Measurements from ENCODE around the gene ACKR2. TPM values are rescaled to one million over a fixed set of nuclear protein-coding genes. Genes with fewer than 3 reads are reported as not detected.

The ACKR2 gene
- total RNA-seq, 1 donor from 2014 or later: 1.5 TPM

DNA sequence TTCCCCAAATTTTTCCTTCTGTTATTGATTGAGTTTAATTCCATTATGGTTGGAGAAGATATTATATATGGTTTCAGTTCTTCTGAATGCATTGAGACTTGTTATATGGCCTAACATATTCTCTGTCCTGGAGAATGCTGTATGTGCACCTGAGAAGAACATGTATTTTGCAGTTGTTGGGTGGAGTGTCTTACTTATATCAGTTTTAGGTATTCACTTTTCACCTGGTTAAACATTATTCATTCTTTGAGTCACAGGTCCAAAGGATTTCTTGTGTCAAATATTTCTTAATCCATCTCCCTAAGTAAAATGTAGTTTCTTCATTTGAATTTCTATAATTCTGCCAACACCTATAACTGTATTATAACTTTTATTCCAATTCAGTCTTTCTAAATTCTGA is 17.8 kb downstream of the ACKR2 start:
- no peak for DNase-seq (ENCODE audit: low spot score)
- intact Hi-C loops (cut with DNase I): no loop called here

DNA sequence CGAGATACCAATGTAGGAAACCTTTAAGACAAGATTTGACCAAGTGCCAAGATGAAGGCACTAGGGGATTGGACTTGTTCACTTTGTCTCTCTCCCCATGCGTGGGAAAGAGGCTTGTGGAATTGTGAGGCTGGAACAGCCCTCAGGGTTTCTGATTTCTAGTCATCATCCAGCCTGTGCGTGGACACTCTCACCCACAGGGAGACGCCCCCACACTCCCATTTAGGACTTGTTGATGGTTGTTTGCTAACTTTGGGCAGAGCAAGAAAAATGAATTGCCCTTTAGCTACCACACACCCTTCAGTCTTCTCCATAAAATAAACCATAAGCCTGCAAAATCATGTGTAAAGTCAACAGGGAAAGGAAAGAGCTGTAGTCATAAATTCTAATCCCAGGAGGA is 18.4 kb downstream of the ACKR2 start:
- intact Hi-C loops (cut with DNase I): no loop called here
- DNase-seq (ENCODE audit: low spot score): no peak

DNA sequence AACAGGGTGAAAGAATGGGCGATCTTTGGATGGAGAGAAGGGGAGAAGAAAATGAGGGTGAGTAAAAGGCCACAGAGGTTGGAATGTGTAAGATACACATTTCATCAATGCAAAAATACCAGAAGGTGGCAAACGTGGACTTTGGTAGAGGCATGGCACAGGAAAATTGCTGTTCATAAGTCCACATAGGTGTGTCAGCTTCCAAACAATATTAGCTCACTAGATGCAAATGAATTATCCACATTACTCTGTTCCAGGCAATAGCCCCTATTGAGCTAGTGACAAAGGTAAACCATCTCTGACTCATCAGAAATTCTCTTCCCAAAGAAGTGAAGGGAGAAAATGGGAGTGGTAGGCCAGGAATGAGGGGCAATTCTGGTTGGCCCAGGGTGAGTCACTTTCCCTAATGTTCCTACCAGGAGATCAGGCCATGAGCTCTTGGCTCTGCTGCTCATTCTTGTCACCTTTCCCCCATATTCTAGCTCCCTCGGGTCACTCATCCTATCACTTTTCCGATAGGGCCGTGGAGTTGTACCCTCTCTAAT is 19.9 kb downstream of the ACKR2 start:
- intact Hi-C loops (cut with DNase I): no loop called here

DNA sequence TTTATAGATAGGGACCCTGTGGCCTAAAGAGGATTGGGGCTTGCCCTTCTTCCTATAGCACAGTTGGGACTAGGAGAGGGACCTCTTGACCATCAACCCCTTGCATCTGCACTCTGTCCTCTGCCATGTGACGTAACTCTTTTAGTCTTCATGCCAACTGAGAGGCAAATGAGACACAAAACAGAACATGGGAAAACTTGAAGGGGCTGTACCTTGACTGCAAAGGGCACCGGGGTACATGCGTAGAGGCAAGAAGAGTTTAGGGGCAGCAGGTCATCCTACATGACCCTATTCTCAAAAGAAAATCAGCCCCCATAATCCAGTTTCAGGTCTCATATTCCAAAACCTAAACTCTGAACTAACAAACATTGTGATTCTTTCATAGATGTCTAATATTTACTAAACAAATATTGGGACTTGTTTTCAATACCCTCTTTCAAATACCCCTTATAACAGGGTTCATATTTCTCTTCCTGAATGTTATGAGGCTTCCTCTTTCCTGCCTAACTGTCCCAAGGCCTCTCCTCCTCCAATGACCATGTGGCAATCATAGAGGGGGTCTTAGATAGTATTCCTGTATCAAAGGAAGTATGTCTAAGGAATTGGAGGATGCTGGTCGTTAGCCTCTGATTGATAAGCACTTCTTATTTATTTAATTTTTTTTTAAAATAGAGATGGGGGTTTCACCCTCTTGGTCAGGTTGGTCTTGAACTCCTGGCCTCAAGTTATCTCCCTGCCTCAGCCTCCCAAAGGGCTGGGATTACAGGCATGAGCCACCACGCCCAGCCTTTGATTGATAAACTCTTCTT is 20.6 kb downstream of the ACKR2 start:
- intact Hi-C loops (cut with DNase I): loop anchor here (2.0 kb wide), 1 partner anchor 51 kb away; no protein-coding TSS in a partner anchor
- no peak for DNase-seq (ENCODE audit: low spot score)

More for the DNA sequence above, 19.9 kb downstream of the ACKR2 start:
- DNase-seq (ENCODE audit: low spot score): no peak

DNA sequence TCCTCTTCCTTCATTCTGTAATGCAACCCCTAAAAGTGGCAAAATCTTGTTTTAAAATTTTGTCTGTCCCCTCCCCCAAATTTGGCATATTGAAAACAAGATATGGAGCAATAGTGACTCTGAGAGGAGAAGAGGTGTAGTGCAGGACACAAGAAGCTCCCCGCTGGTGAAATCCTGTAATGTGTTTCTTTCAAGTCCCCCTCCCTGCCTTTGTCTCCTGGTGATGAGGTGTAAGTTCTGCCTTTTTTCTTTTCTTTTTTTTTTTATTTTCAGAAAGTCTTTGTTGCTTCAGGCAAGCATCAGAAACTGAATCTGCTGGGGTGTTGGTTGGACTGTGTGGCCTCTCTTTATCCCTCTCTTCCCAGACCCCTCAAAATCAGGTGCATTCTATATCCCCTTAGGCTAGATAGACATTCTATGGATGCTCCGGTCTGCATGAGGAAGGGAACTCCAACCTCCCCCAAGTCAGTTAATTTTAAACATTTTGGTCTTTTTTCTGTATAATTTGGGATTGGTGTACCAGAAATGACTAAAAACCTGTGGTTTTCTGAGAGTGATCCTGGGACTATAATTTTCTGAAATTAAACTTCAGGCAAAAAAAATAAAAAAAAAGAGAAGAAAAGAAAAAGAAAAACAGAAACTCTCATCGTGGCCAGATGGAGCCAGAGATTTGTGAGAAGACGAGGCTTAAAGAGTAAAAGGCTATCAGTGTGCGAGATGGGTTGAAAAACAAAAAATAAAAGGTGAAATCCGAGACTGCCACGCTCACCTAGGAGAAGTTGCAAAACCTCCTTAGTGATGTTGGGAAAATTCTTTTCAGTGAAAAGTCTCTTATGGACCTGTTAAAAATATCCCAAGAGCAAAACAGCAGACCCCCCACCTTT is 21.4 kb downstream of the ACKR2 start:
- intact Hi-C loops (cut with DNase I): loop anchor here (2.0 kb wide), 1 partner anchor 50 kb away; no protein-coding TSS in a partner anchor
- no peak for DNase-seq (ENCODE audit: low spot score)

DNA sequence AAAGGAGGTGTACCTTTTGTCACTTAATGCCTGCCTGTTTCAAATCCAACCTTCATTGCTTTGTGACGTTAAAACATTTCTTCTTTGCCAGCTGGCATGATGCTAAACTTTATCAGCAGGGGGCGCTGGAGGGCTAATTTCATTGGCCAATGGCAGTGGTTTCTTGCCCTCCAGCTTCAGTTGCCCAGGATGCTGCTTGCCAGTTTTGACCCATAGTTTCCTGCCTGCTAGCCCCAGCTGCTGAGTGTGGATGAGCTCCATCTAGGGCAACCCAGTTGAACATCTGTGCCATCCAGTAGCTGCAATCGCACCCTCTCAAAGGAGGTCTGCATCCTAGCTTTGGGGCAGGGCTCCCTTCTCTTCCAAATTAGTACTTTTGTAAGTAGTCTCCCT is 22.1 kb downstream of the ACKR2 start:
- intact Hi-C loops (cut with DNase I): loop anchor here (2.0 kb wide), 1 partner anchor 49 kb away; no protein-coding TSS in a partner anchor
- DNase-seq (ENCODE audit: low spot score): peak; percentile 88

DNA sequence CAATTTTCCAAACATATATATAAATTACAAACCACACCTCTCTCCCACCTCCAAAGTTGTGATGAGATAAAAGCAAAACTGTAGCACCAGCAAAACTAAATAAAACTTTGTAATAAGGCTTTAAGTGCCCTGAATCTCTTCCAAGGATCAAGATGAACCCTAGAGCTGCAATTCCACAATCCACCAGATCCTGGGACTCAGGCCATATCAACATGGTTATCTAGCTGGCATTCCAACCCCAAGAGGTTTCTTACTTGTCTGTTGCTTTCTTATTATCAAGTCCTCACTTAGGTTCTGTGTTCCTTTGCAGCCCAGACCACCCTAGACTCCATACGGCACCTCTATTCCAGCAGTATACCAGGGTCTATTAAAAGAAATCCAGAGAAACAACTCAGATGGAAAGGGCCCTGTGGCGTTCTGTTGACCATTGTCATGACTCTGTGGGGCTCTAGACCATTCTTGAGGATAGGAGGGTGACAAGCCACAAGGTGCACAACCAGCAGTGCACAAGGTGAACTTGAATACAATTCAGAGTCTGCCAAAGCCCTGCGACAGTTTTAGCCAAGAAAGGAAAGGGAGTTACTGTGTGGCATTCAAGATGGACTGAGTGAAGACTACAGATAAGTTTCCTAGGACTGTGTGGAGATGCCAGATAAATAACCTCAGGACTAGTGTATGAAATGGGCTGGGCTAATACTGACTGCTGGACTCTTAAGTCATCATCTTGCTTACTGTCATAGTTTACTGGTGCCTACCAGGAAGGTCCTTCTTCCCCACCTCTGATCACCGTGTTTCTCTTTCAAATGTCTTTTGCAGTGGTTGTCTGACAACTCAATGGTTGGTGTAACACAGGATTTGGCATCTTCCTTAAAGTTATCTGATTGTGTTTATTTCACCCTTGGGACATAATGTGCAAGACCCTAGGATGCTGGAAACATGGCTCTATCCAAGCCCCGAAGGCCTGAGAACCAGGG is 27.2 kb downstream of the ACKR2 start:
- intact Hi-C loops (cut with DNase I): loop anchor here (5.0 kb wide), 1 partner anchor 54 kb away; no protein-coding TSS in a partner anchor
- DNase-seq (ENCODE audit: low spot score): no peak

DNA sequence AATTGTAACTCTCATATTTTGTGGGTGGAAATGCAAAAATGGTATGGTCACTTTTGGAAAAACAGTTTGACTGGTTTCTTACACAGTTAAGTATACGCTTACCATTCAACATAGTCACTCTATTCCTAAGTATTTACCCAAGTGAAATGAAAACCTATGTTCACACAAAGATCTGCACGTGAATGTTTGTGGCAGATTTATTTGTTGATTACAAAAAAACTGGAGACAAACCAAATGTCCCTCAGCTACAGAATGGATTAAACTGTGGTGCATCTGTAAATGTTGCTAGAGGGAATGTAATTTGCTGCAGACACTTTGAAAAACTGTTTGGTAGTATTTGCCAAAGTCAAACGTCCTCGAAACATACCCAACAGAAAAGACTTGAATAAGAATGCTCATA is 29.3 kb downstream of the ACKR2 start:
- intact Hi-C loops (cut with DNase I): loop anchor here (2.0 to 5.0 kb wide), 2 partner anchors 42 to 56 kb away; no protein-coding TSS in a partner anchor
- no peak for DNase-seq (ENCODE audit: low spot score)

DNA sequence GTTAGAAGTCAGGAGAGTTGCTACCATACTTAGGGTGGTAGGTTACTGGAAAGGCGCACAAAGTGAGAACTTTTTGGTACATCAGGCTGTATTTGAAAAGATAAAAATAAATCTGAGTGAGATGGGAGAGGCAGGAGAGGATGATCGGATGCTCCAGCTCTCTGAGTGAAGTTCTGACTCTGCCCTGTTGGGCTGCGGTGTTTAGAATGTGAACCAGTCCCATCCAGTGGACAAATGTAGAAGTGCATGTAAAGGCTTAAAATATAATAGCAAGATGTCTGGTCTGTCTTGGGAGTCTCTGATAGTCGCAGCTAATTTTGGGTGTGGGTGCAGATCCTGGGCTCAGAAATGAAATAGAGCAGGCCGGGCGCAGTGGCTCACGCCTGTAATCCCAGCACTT is 30.4 kb downstream of the ACKR2 start:
- no peak for DNase-seq (ENCODE audit: low spot score)
- intact Hi-C loops (cut with DNase I): loop anchor here (2.0 to 5.0 kb wide), 2 partner anchors 41 to 57 kb away; no protein-coding TSS in a partner anchor

DNA sequence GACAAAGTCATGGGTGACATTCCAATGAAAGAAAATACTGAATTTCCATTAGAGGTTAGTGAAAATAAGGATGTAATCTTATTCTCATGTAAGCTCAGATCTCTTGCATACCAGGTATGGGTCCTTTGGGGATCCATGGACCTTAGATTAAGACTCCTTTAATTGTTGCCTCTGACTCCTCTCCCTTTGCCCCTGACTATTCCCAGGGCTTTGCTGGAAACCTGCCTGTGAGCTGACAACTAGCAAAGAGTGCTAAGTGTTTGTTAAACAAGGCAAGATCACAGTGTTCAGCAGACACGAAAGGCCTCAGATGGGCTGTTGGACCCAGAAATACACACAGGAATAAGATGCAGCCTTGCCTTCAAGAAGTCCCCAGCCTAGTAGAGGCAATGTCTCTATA is 32.1 kb downstream of the ACKR2 start:
- intact Hi-C loops (cut with DNase I): no loop called here
- DNase-seq (ENCODE audit: low spot score): no peak

DNA sequence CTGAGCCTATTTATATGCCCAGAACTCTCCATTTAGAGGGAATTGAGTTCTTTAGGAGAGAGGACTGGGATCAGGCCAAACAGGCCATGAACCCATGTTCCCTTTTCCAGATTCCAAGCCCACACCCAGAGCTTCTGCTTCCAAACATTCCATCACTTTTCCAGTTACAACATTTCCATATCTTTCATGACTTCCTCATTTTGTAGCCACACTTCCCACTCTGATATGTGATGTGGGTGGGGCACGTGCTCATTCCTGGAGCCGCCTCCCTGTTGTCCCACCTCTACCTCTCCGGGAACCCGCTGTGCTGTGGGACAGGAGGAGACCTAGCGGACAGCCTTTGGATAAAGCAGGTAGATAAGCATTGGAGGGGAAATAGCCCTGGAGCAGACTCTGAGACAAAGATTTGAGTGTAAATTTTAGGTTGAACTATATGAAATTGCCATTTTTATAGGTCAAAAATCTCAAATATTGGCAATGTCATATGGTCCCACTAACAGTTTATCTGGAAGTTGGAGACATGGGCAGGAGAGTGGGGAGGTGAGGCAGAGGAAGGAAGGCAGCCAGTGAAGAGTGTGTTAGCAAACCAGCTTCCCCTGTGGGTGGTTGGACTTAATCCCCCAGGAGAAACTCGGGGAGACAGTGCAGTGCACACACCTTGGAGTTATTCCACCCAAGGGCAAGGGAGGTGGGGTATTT is 34.6 kb downstream of the ACKR2 start:
- intact Hi-C loops (cut with DNase I): no loop called here
- DNase-seq (ENCODE audit: low spot score): no peak

DNA sequence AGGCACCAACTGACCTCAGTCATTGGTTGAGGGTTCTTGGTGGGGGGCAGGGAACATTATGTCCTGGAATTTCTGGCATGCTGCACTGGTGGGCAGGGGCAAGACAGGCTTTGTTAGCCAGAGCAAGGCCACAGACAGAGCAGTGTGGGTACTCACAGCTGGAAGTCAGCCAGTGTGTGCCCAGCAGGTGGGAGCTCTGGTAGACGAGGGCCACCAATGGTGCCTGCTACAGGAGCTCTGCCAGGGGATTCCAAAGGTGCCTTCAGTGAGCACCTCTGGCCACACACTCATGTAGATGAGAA is 35.1 kb downstream of the ACKR2 start:
- intact Hi-C loops (cut with DNase I): no loop called here
- DNase-seq (ENCODE audit: low spot score): no peak

DNA sequence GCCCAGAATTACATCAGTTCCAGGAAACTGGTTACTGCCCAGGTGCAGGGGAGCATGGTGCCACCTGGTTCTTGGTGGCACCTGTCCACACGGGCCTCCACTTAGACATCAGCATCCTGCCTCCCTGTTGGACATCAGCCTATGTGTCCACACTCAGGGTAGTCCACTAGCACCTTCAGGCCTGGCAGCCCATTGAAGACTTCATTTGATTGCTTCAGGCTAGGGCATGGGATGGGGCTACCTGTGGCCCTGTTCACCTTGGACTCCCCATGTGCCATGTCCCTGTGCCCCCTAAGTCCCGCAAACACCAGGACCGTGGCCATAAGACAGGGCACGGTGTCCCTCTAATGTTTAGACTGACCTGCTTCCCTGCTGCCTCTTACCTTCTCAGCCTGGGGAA is 35.6 kb downstream of the ACKR2 start:
- intact Hi-C loops (cut with DNase I): no loop called here
- no peak for DNase-seq (ENCODE audit: low spot score)

DNA sequence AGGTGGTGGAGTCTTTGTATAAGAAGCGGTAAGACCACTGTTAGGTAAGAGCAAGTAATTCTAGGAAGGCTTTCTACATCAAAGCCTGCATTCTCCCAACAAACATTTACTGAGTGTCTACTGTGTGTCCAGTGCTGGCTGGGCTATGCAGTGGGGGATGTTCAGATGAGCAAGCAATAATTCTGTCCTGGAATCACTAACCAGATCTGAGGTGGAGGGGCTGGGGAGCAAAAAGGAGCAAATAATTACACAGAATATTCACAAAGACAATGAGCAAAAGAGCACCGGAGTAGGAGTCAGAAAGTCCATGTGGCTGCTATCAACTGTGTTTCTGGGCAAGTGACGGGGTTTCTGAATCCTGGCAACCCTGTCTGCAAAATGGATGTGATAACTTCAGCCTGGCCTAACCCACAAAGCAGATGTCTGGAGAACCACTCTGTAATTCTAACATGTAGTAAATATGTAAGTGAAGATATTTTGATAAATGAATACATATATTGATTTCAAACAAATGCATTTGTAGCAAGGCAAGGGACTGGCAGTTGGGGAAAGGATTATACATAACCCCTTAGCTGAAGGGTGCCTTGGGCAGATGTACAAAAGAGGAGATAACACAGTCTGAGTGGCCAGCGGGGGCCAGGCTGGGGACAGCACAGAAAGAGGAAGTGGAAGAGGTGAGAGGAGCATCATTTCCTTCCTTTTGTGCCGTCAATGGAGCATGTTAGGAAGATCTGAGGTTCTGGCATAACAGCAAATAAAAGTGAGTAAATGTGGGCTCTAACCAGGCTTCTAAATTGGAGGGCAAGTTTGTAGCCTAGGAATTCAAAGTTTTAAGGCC is 37.7 kb downstream of the ACKR2 start:
- DNase-seq (ENCODE audit: low spot score): no peak
- intact Hi-C loops (cut with DNase I): no loop called here

DNA sequence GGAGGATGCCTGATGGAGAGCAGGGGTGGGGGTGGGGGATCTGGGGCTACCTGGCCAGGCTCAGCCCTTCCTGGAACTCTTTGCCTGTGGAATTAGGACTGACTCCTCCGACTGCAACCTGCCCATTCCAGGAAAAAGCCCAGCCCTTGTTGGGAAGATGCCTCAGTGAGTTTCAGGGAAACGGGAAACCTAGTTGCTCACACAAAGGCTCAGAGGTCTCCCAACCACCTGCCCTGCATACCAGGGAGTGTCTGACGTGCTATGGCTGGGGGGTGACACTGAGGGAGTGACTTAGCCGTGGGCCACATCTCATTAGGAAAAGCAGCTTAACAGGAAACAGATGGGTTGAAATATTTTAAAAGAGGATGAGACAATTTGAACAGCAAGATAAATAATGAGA is 38.5 kb downstream of the ACKR2 start:
- DNase-seq (ENCODE audit: low spot score): no peak
- intact Hi-C loops (cut with DNase I): no loop called here

DNA sequence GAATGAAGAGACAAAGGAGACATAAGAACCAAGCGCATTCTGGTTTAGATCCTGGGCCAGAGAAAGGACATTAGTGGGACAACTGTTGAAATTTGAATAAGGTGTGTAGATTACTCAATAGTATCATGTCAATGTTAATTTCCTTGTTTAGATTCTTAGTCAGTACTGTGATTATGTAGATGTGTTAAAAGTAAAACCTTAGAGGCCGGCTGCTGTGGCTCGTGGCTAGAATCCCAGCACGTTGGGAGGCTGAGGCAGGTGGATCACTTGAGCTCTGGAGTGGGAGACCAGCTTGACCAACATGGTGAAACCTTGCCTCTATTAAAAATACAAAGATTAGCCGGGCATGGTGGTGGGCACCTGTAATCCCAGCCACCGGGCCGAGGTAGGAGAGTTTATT is 39.8 kb downstream of the ACKR2 start:
- DNase-seq (ENCODE audit: low spot score): no peak
- intact Hi-C loops (cut with DNase I): no loop called here

DNA sequence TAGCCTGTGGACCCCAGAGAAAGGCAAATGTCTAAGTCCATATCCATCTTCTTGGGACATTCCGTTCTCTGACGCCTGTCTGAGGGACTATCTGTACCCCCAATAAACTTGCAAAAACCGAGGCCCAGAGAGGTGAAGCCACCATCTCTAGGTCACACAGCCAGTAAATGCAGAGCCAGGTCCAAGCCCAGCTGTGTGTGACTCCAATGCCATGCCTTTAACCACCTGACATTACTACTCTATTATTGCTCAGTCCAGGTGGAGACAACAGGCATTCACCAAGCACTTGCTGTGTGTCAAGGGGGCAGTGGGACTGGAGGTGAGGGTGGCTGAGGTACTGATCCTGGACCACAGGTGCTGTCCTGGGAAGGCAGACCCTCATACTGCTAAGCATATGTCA is 41.0 kb downstream of the ACKR2 start:
- intact Hi-C loops (cut with DNase I): no loop called here
- DNase-seq (ENCODE audit: low spot score): no peak
